Calu3 (cell line): Measurements from ENCODE around the gene ANGPTL1. TPM values are rescaled to one million over a fixed set of nuclear protein-coding genes. Genes with fewer than 3 reads are reported as not detected.
A peak's percentile ranks its signal among the peaks of the same experiment; 100 is the strongest.

Experiments used
- BruUV-seq: library from RNA; stranded (reverse); fragments of 400-500 nt; replicated peaks from 2 replicates; lab custom pipeline; 2021; lab: Mats Ljungman, UMichigan
- CTCF ChIA-PET: fragments of 300-600 bp; sonication (Branson Sonifier 250); formaldehyde crosslinking; loops from one replicate; lab custom pipeline; 2022; ENCODE audit warnings: antibody characterized with exemption; lab: Charles Lee
- DNase-seq: peaks from one replicate; pipeline ENCODE4 v3.0.0; 2022
- H3K27ac Mint-ChIP-seq: one replicate; pipeline ENCODE4 v1.8.0; 2022; ENCODE audit warnings: mixed read lengths; ENCODE audit not compliant: unreplicated experiment
- H3K27me3 Mint-ChIP-seq: one replicate; pipeline ENCODE4 v1.8.0; 2022; ENCODE audit warnings: mixed read lengths; ENCODE audit not compliant: unreplicated experiment
- H3K36me3 Mint-ChIP-seq: one replicate; pipeline ENCODE4 v1.8.0; 2022; ENCODE audit warnings: mild to moderate bottlenecking, moderate library complexity, mixed read lengths; ENCODE audit not compliant: insufficient read depth, unreplicated experiment
- H3K4me1 Mint-ChIP-seq: one replicate; pipeline ENCODE4 v1.8.0; 2022; ENCODE audit warnings: mild to moderate bottlenecking, low read depth, mixed read lengths; ENCODE audit not compliant: unreplicated experiment
- H3K4me3 Mint-ChIP-seq: one replicate; pipeline ENCODE4 v1.8.0; 2022; ENCODE audit warnings: mild to moderate bottlenecking, low read depth, moderate library complexity, mixed read lengths; ENCODE audit not compliant: unreplicated experiment
- H3K9me3 Mint-ChIP-seq: one replicate; pipeline ENCODE4 v1.8.0; 2022; ENCODE audit warnings: low read depth, mixed read lengths; ENCODE audit not compliant: unreplicated experiment
- intact Hi-C: fragments of 100-400 bp; cut with micrococcal nuclease; formaldehyde crosslinking; loops from one replicate; pipeline ENCODE4 v1.10.0; 2022; ENCODE audit not compliant: unreplicated experiment
- total RNA-seq: library from RNA; stranded (reverse); gene quantifications from 2 replicates; pipeline ENCODE4 v1.2.3, GENCODE V29; 2022
- TF ChIP-seq, protein P1 (sequence below): fragments of 200-600 bp; IDR thresholded peaks from one replicate; pipeline ENCODE4 v1.8.0; 2022; ENCODE audit warnings: antibody characterized with exemption; ENCODE audit not compliant: unreplicated experiment

Gene ANGPTL1
- total RNA-seq, 1 experiment from 2014 or later, result 0.35 TPM

DNA sequence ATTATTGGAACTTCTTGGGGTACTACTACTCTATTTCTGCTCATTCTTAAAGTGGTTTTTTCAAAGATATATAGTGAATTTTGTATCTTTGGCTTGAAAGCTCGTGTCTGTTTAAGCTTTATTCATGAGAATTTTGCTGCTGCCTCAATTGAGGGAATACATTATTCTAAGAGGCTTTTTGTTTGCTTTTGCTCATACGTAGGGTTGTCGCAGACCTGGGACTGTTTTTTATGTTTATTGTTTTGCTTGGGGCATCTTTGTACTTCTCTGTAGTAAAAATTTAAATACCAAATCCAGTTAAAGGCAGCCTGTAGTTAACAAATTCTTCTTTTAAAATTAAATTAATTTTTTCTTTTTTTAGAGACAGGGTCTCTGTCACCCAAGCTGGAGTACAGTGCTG is 62.3 kb downstream of the ANGPTL1 start:
- Mint-ChIP-seq H3K36me3 (no peaks in the 10 kb centered on the region), H3K27me3 (no peaks in the 10 kb centered on the region), H3K27ac (no peak overlapping the region), H3K4me3 (no peak overlapping the region), H3K4me1 (no peaks in the 10 kb centered on the region), H3K9me3 (no peaks in the 10 kb centered on the region)
- DNase-seq, result no peak
- BruUV-seq, result TSS peak; percentile 17
- CTCF ChIA-PET, result no interaction called here
- intact Hi-C loops, result no loop called here
- TF ChIP-seq, protein P1, sequence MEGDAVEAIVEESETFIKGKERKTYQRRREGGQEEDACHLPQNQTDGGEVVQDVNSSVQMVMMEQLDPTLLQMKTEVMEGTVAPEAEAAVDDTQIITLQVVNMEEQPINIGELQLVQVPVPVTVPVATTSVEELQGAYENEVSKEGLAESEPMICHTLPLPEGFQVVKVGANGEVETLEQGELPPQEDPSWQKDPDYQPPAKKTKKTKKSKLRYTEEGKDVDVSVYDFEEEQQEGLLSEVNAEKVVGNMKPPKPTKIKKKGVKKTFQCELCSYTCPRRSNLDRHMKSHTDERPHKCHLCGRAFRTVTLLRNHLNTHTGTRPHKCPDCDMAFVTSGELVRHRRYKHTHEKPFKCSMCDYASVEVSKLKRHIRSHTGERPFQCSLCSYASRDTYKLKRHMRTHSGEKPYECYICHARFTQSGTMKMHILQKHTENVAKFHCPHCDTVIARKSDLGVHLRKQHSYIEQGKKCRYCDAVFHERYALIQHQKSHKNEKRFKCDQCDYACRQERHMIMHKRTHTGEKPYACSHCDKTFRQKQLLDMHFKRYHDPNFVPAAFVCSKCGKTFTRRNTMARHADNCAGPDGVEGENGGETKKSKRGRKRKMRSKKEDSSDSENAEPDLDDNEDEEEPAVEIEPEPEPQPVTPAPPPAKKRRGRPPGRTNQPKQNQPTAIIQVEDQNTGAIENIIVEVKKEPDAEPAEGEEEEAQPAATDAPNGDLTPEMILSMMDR, result no peak

DNA sequence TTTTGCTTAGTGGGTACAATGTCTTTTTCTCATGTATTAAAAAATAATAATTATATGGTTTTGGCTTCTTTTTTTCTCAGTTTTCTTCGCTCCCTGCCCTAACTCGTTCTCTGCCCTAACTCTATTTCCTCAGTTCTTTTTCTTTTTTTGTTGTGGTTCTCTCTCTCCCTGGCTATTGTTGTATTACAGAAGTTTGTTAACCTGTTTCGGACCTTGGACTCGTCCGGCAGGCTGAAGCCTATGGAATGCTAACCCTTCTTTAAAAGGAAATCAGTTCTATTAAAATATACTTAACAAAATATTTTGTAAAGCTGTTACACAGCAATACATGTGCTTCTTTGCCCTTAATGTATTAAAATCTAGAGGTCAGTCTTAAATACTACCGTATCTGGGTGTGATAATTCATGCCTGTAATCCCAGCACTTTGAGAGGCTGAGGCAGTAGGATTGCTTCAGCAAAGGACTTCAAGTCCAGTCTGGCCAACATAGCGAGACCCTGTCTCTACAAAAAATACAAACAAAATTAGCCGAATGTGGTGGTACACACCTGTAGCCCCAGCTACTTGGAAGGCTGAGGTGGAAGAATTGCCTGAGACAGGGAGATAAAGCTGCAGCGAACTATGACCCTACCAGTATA is 64.1 kb downstream of the ANGPTL1 start:
- TF ChIP-seq, protein P1, result no peak
- Mint-ChIP-seq H3K4me3 (no peak overlapping the region), H3K36me3 (no peaks in the 10 kb centered on the region), H3K9me3 (no peaks in the 10 kb centered on the region), H3K4me1 (no peaks in the 10 kb centered on the region), H3K27me3 (no peaks in the 10 kb centered on the region), H3K27ac (no peak overlapping the region)
- DNase-seq, result no peak
- CTCF ChIA-PET, result interaction anchor here (0.6 kb wide), 1 partner anchor 23 kb away, joined by 3 read pairs; no protein-coding TSS in a partner anchor
- intact Hi-C loops, result no loop called here
- BruUV-seq, result no TSS peak

DNA sequence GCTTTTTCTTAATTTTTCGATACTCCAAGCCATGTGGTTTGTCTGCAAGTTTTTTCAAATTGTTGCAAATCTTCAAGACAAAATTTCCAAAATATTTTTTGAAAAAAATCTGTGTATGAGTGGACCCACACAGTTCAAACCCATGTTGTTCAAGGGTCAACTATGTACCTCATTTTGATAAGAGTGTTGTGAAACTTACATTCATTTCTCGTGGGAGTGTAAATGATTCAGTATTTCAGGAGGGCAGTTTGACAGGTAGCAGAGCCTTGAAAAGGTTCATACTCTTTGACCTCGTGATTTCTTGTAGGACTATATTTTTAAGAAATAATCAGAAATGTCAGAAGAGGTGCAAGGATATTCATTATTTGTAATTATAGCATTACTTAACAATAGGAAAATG is 68.0 kb downstream of the ANGPTL1 start:
- Mint-ChIP-seq H3K36me3 (no peaks in the 10 kb centered on the region), H3K9me3 (no peaks in the 10 kb centered on the region), H3K4me1 (no peaks in the 10 kb centered on the region), H3K27ac (no peak overlapping the region), H3K4me3 (no peak overlapping the region), H3K27me3 (no peaks in the 10 kb centered on the region)
- intact Hi-C loops, result no loop called here
- CTCF ChIA-PET, result no interaction called here
- TF ChIP-seq, protein P1, result no peak
- BruUV-seq, result no TSS peak
- DNase-seq, result no peak

Other genes starting within 250 kb of the ANGPTL1 start
- gene RALGPS2, start 145.8 kb downstream of the ANGPTL1 start, total RNA-seq, result 47.6 and 50.8 TPM in 2 replicates
- 57.9 and 66.6 TPM in 2 replicates for gene FAM20B, start 154.8 kb upstream of the ANGPTL1 start, total RNA-seq
- 38.8 and 40.0 TPM in 2 replicates for gene TOR3A, start 211.0 kb upstream of the ANGPTL1 start, total RNA-seq